ENCODE data around the gene EYA2.

The EYA2 gene

DNA sequence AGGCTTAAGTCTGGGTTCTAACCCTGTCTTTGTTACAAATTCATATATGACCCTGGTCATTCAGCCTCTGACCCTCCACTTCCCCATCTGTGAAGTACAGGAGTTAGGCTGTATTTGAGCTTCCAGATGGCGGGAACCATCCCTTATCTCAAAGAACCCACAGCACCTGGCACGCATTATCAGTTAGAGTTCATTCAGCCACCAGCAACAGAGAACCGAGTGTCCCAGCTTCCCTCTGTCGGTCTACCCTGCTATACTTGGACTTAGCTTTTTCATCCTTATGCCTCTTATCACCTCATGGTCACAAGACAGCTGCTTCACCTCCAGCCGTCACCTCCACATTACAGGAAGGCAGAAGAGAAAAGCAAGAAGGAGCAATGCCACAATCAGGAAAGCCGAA, 147.8 kb downstream of the EYA2 start:
- DNase-seq = no peak

GRCh38 chr20:47043086-47043485, 148.4 kb downstream of the EYA2 start:
- no peak for DNase-seq

GRCh38 chr20:47044938-47045337, 150.3 kb downstream of the EYA2 start:
- DNase-seq = no peak

GRCh38 chr20:47048054-47048453, 153.4 kb downstream of the EYA2 start:
- no peak for DNase-seq

GRCh38 chr20:47049771-47050170, 155.1 kb downstream of the EYA2 start:
- DNase-seq = no peak

DNA sequence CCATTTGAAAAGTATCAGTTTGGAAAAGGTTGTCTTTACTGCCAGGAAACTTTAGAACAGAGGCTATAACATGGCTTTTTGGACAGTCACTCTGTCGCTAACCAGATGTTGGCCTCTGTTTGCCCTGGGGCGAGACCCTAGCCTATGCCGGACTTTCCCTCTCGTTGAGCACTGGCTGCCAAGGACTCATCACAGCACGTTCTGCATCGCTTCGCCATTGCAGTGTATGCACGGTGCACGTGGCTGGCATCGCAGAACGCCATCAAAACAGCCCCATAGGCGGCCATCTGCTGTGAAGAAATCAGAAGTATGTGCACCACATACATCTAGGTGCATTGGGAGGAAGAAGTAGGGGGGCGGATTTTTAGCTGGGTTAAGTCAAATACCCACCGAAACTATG, 156.4 kb downstream of the EYA2 start:
- no peak for DNase-seq

- no peak for DNase-seq
Observed at GRCh38 chr20:47051936-47052526, 157.4 kb downstream of the EYA2 start.

DNA sequence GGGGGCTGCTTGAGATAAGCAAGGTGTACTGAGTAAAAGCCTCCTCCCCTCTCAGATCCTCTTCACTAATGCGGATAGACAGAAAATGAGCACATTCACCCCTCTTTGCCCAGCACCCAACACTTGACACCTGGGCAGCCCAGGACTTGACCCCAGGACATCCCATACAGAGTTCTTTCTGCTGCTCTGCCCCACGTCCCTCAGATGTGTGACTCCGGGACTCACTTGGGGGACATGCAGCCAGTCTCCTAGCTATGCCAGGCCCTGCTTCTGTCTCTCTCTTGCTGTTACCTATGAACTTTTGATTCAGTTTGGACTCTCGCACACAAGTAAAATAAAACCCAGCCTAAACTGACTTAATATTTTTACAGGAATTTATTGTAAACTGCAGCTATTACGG, 159.9 kb downstream of the EYA2 start:
- DNase-seq = no peak

DNA sequence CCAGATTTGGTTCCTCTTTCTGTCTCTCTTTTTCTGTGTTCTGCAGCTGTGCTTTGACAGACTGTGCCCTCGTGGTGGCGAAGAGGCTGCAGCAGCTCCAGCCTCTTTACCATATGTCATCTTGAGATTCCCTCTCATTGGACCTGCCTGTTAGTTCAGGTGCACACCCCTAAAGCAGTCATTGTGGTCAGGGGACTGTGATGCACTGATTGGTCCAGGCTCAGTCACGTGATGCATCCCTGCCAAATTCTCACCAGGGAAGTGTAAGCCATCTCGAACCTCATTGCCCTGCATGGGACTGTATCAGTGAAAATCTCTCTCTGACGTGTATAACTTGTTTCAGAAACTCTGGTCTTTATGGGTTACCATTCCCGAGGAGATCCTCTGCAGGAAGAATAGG, 160.3 kb downstream of the EYA2 start:
- no peak for DNase-seq

DNA sequence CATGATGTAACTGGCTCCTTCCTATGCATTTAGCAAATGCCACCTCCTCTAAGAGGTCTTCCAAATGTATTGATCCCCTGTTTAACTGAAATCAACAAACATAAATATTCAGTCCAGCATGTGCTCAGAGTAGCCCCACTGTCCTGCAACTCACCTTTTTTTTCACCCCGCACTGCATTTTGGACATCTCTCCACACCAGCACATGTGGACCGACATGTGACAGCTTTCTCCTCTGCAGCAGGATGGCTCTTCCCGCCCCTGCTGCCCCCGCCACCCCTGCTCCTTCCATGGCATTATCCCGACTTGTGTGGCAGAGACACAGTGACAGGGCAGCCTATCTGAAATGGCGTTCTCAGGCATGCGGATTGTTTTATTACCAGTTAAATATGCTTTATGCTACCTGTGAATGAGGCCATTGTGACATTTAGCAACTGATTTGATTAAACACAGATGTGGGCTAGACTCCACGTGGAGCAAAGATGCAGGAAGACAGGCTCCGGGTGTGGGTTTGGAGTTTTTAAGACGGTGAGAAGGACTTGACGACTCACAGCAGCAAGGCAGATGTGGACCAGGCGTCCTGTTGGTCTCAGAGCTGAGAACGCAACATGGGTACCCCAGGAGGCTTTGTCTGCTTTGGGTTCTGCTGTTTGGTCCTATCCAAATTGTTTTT, 161.2 kb downstream of the EYA2 start:
- no peak for DNase-seq

GRCh38 chr20:47057661-47058060, 163.0 kb downstream of the EYA2 start:
- no peak for DNase-seq

DNA sequence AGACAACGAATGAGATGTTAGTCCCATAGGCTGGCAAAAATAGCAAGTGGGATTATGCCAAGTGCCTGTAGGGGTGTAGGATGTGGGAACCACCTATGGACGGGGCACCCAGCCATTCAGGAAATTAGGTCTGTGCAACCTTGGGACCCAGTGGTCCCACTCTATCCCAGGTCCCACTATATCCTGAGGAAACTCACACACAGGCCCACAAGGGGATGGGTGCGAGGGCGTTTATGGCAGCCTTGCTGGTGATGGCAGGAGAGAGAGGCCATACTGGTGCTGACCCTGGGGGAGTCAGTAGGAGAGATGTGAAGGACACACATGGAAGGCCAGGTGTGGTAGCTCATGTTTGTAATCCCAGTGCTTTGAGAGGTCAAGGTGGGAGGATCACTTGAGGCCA, 163.6 kb downstream of the EYA2 start:
- no peak for DNase-seq

- DNase-seq = no peak
Observed at GRCh38 chr20:47059536-47059935, 164.9 kb downstream of the EYA2 start.

DNA sequence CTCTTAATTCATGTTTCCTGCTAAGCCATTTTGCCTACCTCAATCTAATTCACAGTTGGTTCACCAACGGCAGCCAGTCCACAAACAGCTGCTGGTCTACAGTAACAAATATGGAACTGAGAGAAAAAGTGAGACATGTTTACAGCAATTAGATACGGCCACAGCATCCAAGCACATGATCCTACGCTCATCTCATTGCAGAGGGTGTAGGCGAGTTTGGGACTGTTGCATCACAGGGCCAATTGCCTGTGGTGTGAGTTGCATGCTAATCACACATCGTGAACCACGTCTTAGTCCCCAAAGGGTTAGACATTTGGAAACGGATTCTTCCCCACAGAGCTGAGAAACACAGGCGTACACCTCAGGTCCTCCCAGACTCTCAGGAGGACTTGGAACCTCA, 166.9 kb downstream of the EYA2 start:
- no peak for DNase-seq

DNA sequence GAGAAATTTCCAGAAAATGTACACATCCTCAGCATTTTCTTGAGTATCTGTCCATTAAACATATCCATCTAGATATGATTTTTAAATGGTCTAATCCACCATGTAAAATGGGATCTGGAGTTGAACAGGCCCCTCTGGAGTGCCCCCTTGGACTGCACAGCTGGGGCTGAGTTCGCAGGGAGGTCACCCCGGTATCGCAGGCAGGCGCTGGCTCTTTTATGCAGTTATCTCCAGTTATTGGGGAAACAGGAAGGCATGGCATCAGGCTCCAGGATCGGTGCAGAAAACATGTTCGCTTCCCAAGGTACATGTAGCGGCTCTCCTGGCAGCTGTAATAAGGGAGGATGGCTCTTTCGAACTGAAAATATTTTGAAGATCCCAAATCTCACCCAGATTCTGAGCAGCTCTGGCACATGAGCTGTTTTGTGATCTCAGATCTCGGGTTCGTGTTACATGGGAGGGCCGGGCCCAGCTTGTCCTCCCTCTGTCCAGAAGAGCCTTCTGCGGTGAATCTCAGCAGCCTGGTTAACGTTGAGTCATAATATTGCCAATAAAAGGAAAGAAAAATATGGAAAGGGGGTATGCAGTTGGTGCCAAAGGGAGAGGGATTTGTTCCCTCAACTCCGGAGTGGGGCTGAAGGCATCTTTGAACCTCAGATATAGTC, 167.7 kb downstream of the EYA2 start:
- no peak for DNase-seq

DNA sequence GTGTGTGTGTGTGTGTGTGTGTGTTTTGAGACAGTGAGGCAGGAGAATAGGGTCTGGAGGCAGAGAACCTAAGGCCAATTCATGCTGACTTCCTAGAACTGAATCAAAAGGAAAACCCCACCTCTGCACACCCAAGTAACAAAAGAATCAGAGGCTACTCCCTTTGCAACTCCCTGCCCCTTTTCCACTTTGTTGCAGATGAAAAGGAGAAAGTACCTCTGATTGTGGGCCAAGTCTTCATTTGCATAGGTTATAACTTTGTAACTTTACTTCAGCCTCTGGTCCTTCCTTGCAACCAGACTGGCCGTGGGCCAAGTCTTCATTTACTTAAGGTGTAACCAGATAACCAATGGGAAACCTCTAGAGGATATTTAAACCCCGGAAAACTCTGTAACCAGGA, 168.8 kb downstream of the EYA2 start:
- no peak for DNase-seq

DNA sequence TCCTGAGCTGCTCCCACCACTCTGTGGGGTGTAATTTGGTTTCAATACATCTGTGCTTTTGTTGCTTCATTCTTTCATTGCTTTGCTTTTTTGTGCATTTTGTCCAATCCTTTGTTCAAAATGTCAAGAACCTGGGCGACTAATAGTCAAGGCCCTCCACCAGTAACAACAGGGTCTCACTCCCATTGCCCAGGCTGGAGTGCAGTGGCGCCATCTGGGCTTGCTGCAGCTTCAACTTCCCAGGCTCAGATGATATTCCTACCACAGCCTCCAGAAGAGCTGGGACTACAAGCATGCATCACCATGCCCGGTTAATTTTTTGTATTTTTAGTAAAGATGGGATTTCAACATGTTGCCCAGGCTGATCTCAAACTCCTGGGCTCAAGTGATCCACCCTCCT, 169.2 kb downstream of the EYA2 start:
- no peak for DNase-seq

- no peak for DNase-seq
Observed at GRCh38 chr20:47066484-47067270, 172.0 kb downstream of the EYA2 start.

DNA sequence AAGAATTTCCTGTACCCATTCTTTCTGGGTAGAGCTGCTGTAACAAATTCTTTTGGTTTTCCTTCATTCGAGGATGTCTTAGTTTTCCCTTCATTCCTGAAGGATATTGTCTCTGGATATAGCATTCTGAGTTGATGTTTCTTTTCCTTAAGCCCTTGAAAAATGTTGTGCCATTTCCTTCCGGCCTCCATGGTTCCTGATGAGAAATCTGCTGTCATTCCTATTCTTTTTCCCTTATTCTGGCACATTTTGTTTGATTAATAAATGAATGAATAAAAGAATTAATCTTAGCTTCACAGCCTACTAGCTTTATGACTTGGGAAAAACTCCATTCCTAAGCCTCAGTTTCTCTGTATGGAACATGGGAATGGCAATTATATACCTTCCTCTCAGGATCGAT, 173.1 kb downstream of the EYA2 start:
- no peak for DNase-seq

- DNase-seq = no peak
Observed at GRCh38 chr20:47070176-47070575, 175.5 kb downstream of the EYA2 start.

DNA sequence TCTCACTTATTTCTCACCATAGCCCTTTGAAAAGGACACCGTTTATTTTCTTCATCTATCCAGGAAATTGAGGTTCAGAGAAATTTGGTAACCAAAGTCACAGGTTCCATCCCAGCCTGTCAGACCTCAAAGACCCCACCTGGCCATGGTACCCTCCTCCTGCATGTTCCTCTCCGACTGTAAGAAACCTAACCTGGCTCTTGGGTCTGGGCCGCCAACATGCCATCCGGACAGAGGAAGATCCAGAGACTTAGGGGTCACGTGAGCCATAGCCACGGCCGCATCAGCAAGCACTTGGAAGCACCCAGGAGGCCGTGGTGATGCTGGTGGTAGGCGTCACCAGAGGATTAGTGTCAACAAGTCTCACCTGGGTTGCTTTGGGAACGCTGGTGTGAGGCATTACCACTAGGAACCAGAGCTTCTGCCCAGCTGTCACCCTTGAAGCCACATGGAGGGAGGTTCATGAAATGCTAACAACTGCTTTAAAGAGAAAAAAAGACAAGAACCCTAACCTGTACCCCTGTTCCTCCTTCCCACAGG, 177.1 kb downstream of the EYA2 start:
- DNase-seq = no peak

GRCh38 chr20:47073766-47074475, 179.3 kb downstream of the EYA2 start:
- no peak for DNase-seq

GRCh38 chr20:47075263-47075662, 180.6 kb downstream of the EYA2 start:
- no peak for DNase-seq
